Kidney capillary endothelial cell (primary cell): ENCODE measurements around the gene SCFD2.

Source experiments
- DNase-seq: peaks from one replicate; pipeline ENCODE4 v3.0.0-alpha.2; 2018; ENCODE audit warnings: low spot score

Gene SCFD2

DNA sequence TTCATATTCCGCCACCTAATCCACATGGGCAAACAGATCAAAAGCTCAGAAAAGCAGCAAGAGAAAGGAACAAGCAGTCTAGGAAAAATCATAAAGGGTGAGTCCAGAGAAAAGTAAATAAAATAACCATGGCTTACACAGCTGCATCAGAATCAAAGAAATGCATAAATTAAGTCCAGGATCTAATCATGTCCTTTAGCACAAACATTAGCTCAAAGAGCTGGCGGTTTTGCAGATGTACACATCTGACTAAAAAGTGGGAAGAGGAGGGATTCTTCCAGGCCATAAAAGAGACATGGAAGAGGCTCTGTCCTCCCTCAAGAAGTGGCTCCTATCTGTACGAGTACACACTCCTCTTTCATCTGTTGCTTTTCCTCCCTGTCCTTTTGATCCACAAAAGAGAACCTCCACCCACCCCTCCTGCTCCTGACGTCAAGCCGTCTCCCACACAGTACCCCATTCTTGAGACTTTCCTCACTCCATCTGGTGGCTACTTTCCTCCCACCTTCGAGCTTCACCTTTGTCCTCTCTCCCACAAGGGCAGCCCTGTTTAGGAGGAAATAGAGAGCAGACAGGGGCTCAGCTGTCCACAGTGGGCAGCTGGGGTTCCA is 411.2 kb downstream of the SCFD2 start:
- DNase-seq: no peak

DNA sequence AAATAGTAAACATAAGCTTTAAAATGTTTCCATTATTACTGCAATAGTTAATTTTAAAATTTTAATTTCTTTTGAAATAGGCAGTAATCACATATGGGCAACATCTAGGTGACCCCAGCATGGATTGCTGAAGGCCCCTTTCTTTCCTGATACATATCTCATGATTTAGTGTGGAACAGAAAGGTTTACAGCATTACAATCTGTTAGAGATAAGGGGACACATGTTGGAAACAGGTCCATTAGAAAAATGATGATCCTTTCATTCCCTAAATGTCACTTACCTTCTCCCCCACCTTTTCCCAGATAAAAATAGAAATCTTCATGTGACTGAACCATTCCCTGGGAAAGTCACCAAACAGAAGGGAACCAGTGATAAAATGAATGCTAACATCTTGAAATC is 413.3 kb downstream of the SCFD2 start:
- no peak for DNase-seq

DNA sequence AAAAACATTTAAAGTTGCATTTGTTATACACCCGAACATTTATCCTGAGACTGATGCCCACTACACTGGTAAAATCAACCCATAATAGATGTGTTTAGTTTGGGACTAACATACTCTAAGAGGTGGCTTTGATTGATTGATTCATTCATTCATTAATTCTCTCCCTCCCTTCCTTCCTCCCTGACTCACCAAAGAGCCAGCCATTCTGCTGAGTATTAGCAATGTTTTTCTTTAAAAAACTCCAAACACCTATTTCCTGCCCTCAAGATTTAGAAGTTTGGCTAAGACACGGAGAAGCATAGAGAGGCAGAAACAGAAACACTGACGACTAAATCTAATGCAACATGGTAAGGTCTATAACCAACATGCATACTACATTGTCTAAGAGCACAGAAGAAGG is 414.8 kb downstream of the SCFD2 start:
- DNase-seq: no peak

DNA sequence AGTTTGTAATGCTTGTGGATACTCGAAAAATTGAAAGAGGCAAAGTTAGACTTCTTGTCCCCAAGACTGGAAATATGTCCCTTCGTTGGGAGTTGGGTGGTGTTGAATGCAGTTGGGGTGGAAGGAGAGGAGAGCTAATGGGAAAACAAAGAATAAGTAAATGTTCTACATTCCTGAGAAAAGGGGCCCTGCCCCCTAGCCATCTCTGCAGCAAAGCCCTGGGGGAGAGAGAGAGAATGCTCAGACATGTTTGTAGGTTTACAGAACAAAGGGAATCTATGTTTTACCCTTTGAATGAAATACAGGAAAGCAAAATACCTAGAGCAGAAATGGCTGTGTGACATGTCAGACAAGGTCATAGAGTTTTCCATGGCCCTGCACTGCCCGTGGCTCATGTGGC is 415.6 kb downstream of the SCFD2 start:
- DNase-seq: no peak

DNA sequence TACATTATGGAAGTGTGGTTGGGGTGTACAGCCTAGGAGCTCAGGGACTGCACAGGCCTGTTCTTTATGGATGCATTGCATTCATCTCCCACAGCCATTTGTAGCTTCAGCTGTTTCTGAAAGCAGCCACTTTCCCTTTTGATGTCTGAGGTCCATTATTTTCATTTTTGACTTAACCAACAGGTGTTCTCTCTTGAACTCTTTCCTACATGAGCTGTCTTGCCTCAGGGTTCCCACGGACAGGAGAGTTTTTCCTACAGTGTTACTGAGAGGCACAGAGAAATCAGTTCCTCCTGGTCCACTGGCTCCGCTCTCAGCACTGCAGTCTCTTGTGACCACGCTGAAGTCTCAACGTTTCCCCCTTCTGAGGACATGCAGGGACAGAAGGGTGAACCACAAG is 416.5 kb downstream of the SCFD2 start:
- no peak for DNase-seq

DNA sequence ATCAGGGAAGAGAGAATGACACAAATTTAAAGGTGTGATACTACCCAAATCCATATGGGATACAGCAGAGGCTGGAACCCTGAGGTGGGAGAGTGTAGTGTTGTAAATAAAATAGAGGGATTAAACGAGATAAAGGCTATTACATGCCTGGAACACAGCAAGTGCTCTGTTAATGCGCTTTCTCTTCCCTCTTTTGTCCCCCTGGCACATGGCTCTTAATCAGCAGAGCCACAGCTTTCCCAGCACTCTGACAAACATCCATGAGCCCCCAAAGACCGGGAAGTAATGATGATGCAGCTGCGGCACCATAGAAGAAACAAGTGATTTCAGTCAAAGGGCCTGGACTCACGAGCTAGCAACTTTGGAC is 417.8 kb downstream of the SCFD2 start:
- no peak for DNase-seq

DNA sequence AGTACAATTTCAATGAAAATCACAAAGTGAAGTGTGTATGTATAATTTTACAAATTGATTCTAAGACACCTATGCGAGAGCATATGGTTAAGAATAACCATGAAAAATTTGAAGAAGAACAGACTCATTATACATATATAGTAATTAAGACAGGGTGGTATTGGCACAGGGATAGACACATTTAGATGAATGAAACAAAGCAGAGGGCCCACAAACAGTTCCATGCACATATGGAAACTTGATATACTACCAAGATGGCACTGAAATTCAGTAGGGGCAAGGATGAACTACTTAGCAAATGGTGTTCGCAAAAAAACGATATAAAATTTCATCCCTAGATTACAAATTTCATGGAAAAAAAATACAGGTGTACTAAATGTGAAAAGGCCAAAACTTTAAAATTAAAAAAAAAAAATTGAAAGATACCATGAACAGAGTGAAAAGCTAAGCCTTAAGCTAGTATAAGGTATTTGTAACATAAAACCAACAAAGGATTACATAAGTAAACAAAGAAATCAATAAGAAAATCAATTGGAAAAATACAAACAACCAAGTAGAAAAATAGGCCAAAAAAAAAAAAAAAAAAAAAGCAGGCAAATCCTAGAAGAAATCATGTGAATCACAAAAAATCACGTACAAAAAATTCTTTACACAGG is 418.3 kb downstream of the SCFD2 start:
- DNase-seq: no peak

DNA sequence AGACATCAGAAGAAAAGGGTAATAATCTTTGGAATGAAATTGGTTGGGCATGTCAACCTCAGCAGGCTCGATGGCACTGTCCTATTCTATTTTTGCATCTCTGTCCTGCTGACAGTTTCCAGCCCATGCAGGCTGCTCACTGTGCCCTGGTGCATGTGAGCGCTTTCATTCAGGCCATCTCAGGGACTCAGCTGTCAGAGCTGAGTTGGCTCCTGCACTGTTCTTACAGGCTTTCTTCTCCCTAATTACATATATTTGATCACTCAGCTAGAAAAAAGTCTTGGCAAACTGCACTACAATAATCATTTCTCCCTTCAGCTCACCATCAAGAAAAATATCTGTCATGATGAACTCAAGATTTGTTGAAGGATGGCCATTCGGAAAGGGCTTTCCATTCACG is 419.0 kb downstream of the SCFD2 start:
- DNase-seq: no peak

DNA sequence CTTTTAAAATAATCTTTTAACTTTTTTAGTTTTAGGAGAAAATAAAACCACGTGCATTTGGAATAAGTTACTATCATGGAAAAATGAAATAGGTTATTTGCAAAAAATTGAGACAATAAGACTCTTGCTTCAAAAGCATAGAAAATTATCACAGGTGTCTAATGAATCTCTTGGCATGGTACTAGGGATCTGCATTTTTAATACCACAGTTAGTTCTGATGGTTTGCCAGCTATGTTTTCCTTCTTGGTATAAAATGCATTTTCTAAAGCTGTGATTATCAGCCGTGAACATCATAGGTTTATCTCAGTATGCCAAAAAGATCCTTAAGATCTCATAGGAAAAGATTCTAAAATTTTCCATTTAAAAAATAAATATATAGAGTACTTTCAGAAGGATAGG is 419.9 kb downstream of the SCFD2 start:
- DNase-seq: no peak

DNA sequence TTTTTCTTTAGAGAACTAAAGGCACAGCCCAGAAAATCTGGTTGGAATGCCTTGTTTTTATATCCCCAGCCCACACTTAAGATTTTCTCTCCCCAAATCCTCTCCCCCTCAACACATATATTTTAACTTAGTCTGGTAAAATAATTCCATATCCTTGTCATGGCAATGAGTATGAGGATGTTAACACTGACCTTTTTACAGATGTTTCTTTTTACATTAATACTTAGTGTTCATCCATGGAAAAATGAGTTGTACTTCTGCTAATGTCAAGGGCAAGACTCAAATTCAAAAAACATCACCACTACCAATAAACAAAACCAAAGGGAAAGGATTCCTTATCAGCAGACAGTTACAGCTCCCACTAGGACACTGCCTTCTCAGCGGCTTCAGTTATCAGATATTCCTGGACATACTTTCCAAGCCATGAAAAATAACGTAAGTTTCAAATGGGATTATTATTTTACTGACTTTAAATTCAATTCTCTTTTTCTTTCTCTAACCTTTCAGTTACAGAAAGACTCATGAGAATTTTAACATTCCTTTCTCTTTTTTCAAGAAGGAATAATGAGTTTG is 420.4 kb downstream of the SCFD2 start:
- DNase-seq: no peak

DNA sequence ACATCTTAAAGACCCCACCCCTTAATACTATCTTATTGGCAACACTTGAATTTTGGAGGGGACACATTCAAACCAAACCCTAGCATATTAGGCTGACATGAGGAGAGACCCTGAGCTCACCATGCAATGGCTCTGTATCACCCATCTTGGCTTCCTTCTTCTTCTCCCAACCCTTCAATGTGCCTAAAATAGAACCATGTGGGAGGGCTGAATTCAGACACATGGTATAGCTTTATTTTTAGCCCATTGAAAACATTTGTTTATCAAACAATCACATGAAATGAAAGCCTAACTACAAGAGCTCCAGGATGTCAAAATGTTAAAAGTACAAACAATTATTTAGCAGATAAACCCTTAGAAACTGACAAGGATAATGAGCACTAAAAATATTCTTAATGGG is 422.2 kb downstream of the SCFD2 start:
- no peak for DNase-seq

DNA sequence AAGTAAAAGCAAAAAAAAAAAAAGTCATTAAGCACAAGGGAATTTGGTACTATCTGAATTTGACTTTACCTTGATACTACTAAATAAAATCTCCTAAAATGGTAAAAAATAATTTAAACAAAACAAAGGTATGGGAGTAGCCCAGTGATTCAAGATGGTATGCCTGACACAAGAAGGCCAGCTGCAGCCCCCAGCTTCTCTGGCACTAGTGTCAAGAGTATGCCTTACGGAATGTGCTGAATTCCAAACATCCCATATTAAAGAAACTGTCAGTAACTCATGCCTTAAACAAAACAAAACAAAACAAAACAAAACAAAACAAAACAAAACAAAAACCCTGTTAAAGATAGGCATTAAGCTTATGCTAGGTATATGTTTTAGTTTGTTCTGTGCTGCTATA is 422.9 kb downstream of the SCFD2 start:
- DNase-seq: no peak

DNA sequence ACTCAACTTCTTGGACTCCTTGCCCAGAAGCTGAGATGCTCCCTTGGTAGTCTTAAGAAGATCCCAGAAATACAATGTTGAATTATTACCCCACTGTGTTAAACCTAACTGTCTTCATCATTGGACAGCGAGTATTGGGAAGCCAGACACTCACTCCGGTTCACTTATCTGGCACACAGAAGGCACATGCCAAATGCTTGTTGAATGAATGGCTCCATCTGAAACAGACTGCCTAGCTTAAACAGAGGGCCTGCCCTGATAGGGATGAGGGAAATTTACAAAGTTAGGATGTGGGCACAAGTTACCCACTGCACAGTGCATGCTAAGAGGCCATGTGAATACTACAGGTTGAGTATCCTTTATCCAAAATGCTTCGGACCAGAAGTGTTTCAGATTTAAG is 424.4 kb downstream of the SCFD2 start:
- no peak for DNase-seq

DNA sequence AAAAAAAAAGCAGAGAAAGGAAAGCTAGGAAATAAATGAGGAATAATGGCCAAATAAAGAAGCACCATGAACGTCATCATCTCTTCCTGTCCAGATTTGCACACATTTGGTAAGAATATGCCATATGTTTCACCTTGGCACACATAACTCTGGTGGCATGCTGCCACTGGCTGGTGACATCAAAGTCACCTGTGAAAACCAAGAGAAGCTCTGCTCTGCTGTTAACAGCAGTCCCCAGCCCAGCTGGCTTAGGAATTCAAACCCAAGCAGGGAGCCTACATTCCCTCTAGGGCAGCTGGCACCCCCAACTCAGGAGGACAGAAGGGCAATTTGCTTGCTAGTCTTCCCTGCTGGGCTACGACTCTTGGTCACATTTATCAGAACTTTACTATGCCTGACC is 426.1 kb downstream of the SCFD2 start:
- no peak for DNase-seq

DNA sequence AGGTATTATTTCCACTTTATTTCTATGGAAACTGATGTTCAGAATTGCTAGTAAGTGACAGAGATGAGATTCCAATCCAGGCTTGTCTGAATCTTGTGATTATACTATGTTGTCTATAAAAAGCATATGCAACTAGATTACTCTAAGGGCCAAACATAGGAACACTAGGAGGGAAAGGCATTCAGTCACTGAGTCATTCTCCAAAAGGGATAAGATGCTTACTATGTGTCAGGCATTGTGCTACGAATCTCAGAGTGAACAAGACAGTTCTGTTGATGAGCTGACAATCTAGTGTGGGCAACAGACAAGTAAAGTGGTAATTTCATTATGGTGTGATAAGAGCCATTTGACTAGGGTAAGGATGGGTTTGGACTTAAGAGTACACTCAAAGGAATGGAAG is 426.5 kb downstream of the SCFD2 start:
- no peak for DNase-seq

DNA sequence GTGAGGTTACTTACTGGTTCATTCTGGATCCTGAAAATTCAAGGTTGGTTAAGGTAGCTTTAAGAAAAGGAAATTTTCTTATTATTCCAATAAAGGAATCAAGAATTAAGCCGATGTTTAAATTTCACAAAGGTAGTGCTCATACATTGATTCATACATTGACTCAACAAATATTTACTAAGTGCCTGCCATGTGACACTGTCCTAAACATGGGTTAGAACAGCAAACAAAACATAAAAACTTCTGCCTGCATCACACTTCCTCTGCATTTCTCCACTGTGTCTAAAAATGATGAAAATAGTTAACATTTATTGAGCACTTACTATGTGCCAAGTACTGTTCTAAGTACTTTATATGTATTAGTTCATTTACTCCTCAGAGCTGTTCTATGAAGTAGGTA is 428.0 kb downstream of the SCFD2 start:
- no peak for DNase-seq

DNA sequence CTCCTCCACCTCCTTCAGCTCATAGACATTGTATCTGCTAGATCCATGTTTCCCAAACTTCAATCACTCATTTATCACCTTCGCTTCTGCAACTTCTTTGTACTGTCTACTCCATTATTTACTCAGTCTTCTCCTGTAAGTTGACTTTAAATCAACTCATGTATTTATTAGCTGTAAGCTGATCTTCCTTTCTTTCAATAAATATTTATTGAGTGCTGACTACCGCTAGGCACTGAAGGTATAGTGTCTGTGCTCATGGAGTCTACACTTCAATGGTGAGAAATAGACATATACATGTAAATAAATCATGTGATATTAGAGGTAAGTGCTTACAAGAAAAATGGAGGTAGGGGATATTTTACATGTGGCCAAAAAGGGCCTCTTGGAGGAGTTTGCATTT is 429.1 kb downstream of the SCFD2 start:
- no peak for DNase-seq

DNA sequence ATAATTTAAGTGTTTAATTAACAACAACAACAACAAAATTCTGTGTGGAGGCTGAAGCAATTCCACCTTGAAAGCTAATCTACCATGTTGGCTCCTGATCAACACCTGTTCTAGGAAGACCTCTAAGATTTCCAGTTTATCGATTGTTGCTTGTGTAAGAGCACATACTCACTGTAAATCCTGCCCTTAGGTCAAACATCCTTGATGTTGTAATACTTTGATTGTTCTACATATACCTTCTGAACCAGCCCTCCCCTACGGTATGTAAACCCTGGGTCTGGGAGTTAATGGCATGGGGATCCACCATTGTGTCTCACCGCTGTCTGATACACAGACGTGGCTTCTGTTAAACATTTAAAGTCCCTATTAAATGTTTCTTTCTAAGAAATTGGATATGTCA is 430.5 kb downstream of the SCFD2 start:
- no peak for DNase-seq

DNA sequence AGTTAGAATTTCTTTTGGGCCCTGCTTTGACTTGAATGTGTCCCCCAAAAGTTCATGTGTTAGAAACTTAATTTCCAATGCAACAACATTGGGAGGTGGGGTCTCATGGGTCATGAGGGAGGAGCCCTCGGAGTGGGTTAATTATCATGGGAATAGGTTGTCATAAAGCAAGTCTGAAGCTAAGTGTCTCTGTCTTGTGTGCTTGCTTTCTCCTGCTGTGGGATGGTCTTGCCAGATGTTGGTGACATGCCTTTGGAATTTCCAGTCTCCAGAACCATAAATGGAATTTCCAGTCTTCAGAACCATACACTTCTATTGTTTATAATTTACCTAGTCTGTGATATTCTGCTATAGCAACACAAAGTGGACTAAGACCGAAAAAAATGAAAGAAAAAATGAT is 432.1 kb downstream of the SCFD2 start:
- no peak for DNase-seq

DNA sequence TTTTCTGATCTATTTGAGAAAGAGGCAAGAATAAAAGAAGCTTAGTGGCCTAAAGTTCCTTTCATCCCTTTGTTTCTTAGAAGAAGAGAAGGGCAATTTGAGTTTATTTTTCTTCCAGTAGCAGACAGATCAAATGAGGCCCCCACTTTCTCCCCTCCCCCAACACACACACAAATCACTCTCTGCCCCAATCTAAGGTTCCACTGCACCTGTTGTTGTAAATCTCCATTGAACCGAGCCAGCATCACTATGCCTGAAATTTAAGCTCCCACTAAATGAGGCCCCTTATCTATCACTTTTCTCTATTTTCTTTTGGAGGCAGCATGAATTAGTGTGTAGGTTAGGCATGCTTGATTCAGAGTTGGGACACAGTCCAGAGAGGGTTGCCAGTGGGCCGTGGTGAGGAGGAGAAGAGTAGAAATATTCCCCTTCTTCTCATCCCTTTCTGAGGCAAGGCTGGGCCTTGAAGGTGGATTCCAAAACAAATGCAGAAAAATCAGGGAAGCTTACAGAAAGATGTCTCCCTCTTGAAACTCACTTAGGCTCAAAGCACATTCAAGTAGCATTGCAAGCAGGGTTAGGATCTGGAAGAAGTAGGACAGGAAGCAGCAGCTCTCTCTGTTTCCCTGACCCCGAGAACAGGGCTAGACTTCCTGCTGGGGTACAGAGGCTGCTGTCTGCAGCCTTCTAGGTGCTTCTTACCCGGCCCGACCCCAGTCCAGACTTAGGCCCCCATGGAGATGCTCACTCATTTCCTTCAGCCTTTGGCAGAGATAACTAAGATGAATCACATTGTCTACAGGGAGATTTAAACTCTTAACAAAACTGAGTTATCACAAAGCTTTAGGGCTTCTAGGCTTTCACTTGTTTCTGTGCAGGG is 433.0 kb downstream of the SCFD2 start:
- no peak for DNase-seq

DNA sequence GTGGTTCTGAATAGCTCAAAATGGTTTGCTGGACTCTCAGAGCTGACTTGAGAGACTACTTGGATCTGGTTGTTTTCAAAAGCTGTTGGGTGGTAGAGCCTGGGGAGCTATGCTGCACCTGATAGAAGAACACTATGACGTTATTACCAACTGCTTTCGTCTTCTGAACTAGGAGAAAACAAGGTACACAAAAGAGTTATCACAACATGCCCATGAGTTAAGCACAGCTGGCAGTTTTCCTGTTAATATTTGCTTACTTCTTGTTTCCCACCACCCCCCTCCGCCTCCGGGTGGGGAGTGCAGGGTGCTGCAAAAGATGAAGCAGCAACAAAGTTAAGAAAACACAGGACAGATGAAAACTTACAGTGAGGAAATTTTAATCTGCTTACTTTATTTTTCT is 434.6 kb downstream of the SCFD2 start:
- no peak for DNase-seq

DNA sequence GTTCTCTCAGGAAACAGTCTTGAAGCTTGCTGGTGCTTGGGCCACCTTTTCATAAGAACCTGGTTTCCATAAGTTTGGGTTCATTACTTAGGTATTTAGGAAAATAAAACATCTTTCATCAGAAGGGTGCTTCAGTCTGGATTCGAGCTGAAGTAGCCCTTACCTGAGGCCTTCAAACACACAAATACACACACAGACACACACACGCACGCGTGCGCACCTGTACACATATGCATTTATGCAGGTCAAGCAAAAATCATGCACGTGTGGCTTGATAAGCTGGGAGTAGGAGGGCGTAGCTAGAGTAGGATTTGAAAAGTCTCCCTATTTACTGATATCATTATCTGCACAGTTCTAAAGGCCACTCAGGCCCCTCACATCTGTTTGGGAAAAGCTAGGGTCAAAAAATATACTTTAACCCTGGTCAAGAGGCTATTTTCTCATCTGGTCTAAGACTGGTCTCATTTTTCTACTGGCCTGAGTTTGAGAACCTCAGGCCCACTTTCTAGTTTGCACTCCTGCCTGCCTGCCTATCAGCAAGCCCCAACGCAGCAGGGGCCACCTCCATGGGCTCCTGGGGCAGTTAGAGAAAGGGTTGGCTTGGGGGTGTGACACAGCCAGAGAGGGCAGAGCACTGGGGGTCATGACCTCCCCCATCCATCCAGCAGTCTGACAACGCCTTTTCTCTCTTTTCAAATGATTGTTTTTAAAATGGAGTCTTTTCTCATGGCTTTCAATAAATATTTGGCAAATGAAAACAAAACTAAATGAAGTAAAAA is 439.5 kb downstream of the SCFD2 start:
- no peak for DNase-seq
